ENCODE measurements around the gene NBR1.

DNA sequence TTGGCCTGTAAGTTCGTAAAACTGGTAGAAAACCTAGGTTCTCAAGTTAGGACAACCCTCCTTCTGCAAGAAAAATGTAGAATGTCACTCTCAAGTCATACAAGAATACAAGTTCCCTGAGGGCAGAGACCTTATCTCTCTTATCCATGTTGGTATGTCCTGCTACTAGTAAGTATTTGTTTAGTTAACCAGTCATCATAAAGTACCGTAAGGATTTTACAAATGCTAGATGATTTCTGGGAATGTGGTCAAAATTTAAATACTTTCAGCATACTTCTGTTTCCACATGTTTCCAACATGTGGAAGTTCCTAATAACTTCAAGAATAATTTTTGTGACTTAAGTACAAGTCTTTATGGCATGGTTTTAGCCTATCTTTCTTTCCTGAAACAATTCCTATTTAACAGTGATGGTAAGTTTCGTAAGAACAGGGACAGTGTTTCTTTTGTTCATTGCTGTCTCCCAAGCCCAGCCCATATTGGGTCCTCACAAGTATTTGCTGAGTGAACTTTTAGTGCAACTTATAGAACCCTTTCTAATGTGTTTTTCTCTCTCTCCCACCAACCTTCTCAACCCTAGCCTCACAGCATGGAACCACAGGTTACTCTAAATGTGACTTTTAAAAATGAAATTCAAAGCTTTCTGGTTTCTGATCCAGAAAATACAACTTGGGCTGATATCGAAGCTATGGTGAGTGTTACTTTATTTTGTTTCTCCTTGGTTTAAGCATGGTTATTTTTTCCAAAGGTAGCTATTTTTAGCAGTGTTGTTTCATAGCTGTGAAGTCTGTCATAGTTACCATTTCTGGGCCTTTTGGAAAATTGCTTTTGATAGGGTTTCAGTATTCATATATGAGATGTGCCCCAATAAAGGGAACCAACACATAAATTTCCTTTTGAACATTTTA is 4.5 kb downstream of the NBR1 start:
- TF ChIP-seq, protein P1, sequence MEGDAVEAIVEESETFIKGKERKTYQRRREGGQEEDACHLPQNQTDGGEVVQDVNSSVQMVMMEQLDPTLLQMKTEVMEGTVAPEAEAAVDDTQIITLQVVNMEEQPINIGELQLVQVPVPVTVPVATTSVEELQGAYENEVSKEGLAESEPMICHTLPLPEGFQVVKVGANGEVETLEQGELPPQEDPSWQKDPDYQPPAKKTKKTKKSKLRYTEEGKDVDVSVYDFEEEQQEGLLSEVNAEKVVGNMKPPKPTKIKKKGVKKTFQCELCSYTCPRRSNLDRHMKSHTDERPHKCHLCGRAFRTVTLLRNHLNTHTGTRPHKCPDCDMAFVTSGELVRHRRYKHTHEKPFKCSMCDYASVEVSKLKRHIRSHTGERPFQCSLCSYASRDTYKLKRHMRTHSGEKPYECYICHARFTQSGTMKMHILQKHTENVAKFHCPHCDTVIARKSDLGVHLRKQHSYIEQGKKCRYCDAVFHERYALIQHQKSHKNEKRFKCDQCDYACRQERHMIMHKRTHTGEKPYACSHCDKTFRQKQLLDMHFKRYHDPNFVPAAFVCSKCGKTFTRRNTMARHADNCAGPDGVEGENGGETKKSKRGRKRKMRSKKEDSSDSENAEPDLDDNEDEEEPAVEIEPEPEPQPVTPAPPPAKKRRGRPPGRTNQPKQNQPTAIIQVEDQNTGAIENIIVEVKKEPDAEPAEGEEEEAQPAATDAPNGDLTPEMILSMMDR (IDR thresholded peaks at IDR 0.05): no peak
- no peak for TF ChIP-seq POLR2A (IDR thresholded peaks at IDR 0.05)

All from right lobe of liver (tissue), 4 donors.